GM18505 (cell line): ENCODE measurements around the gene SIX6.

Experiments used
- ATAC-seq: cut with Tn5 transposase; IDR thresholded peaks from one replicate; pipeline ENCODE4 v1.9.1; 2021; ENCODE audit not compliant: unreplicated experiment
- POLR2A ChIP-seq: IDR thresholded peaks from 4 replicates; pipeline ENCODE4 v1.6.1; 2011; ENCODE audit warnings: borderline replicate concordance; ENCODE audit not compliant: insufficient read depth, insufficient read length; ENCODE audit errors: extremely low read depth

SIX6 gene

GRCh38 chr14:60537663-60538062 is 28.7 kb downstream of the SIX6 start:
- no peak for TF ChIP-seq POLR2A
- ATAC-seq: no peak

GRCh38 chr14:60544659-60545058 is 35.7 kb downstream of the SIX6 start:
- no peak for TF ChIP-seq POLR2A
- no peak for ATAC-seq

GRCh38 chr14:60553808-60554207 is 44.9 kb downstream of the SIX6 start:
- no peak for ATAC-seq

GRCh38 chr14:60561845-60562746 is 53.1 kb downstream of the SIX6 start:
- TF ChIP-seq POLR2A: no peak
- peak; percentile 58 for ATAC-seq

More at GRCh38 chr14:60553808-60554207, 44.9 kb downstream of the SIX6 start:
- no peak for TF ChIP-seq POLR2A
